Endothelial cell of coronary artery (primary cell): Measurements from ENCODE around the gene C1orf116. TPM values are rescaled to one million over a fixed set of nuclear protein-coding genes. Genes with fewer than 3 reads are reported as not detected.

Experiments
- total RNA-seq: library from RNA; depleted of rRNA; stranded (reverse); fragments of >200 nt; gene quantifications from 2 replicates; pipeline ENCODE4 v1.2.3, GENCODE V29; 2014

Gene C1orf116
- total RNA-seq, result not detected in 2 replicates

DNA sequence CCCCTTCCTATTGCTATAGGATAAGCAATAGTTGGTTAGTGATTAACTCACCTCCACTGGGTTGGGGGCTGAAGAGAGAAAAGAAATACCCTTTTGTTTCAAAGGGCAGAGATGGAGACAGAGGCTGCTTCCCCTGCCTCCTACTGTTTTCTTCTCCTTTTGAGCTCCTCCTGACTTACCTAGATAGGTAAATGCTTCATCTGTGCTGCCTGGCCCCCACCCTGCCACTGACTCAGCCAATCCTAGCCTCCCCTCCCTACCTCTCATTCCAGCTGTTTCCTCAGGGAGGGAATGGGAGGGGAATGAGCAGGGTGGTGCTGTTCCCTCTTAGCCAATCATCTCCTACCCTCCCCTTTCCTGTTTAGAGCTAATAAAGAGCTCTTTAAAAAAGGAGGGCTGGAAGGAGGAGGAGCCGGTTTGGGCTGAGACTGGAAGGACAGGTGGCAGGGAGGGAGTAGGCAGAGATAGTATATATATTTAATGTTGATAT, at the start of gene C1orf116:
C1orf116 (minus strand) TSS at position 229 of the 490 bp plus-strand sequence. CDS start 5,158 bp downstream, outside the sequence.

DNA sequence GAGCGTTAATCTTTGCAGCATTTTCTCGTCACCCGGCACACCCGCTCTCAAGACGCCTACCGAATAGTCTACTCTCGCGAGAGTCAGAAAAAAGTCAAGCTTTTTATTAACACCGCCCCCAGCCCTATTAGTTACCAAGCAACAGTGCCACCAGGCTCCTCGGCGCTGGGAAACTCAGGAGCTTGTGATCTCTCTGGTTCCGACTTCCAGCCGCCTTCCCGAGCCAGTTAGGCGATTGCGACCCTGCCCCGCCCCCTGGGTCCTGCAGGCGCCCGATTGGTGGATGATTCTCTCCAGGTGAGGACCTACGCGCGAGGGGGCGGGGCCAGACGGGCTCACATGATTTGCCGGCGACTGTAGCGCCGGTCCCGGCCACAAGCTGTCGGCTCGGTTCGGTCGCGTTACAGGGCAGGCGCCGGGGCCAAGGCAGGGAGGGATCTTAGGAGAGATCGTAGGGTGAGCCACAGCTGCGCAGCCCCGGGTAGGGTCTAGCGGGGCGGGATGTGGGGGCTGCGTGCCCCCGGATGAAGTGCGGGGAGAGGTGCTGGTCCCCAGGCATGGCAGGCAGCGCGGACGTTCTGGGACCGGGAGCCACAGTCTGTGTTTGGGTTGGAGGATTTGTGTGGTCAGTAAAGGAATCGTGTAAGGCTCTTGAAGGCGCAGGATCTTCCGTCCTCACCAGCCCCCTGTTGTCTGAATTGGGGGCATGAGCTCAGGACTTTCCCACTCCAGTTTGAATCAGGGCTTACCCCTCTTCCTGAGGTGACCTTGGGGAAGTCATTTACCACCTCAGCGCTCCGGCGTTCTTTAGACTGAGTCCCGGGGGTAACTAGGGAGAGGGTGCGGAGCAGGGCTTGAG, 20.6 kb upstream of the C1orf116 start, which contains the start of gene PFKFB2:
PFKFB2 (plus strand) TSS at position 365 of the 859 bp plus-strand sequence. CDS start 1,443 bp downstream, outside the sequence.

DNA sequence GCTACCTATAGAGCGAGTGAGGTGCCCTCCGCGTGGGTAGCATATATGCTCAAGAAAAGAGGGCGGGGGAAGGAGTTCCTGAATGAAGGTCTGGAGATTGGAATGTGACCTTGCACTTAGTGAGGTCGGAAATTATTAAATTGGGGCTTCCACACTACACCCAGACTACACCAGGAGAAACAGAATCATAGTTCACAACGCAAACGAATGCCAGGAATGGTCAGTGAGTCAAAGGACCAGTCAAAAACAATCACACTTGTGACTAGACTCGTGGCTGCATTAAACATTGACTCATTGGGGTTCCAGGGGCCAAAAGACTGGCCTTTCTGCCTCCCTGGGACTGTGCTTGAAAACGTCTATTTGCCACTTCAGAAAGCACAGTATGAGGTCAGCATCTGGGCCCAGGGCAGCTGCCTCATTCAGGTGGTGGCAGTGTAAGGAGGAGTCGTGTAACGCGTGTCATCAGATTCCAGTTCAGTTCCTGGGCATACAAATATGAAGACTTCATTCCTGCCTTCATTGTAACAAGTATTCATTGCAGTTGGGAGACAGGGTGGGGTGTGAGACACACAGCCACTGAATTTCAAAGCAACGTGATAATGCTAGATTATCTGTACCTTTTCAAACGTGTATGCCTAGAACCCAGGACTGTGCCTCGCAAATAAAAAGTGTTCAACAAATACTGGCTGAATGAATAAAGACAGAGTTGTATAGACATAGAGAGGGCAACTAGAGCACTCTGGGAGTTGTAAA, 18.8 kb upstream of the C1orf116 start, which contains the start of gene YOD1:
YOD1 (minus strand) TSS at position 18 of the 753 bp plus-strand sequence. CDS start 178 bp downstream, outside the sequence.

DNA sequence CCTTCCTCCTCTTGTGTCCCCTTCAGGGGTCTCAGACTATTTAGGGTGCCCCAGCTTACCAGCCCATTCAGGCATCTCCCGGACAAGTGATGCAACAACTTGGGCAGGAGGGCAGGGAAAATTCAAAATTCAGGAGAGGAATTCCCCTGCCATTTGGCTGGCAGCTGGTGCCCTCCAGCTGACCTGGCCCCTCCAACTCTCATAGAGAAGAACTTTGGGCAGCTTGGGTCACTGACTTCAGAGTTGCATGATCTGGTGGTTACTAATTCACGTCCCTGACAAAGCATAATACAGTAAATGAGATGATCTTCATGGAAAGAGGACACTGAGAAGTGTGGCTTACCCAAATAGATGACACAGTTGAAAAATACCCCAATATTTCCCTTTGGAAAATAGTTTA, 62.1 kb downstream of the C1orf116 start, which contains the start of gene FCAMR:
FCAMR (minus strand) TSS at position 15 of the 400 bp plus-strand sequence. CDS start 335 bp downstream, outside the sequence.

Other genes with a start within 250 kb of the C1orf116 start
- not detected in 2 replicates for gene IL20, start 167.1 kb downstream of the C1orf116 start, total RNA-seq
- not detected in 2 replicates for gene IL24, start 135.3 kb downstream of the C1orf116 start, total RNA-seq
- gene FCMR, start 110.8 kb downstream of the C1orf116 start, total RNA-seq, result not detected in 2 replicates
- gene PIGR, start 86.3 kb downstream of the C1orf116 start, total RNA-seq, result not detected in 2 replicates
- not detected in 2 replicates for gene FCAMR, start 62.3 kb downstream of the C1orf116 start, total RNA-seq
- 5.8 and 6.7 TPM in 2 replicates for gene YOD1, start 18.5 kb upstream of the C1orf116 start, total RNA-seq
- 1.1 and 1.2 TPM in 2 replicates for gene PFKFB2, start 20.5 kb upstream of the C1orf116 start, total RNA-seq
- 0.18 and 0.28 TPM in 2 replicates for gene C4BPB, start 56.1 kb upstream of the C1orf116 start, total RNA-seq
- not detected in 2 replicates for gene C4BPA, start 71.5 kb upstream of the C1orf116 start, total RNA-seq